Measurements from ENCODE around the gene SUSD1.

- TF ChIP-seq TAF1 (IDR thresholded peaks at IDR 0.05; ENCODE audit: borderline replicate concordance, insufficient read depth, low read length) (no peak), POLR2AphosphoS5 (IDR thresholded peaks at IDR 0.05; ENCODE audit: low read depth, low read length) (no peak), SIN3A (IDR thresholded peaks at IDR 0.05; ENCODE audit: borderline replicate concordance, insufficient read depth, low read length) (no peak)
Measured at GRCh38 chr9:112130997-112131396, 44.1 kb downstream of the SUSD1 start.

All from PFSK-1 (cell line).